HuH-7.5 (cell line): ENCODE measurements around the gene SPTLC1.
A peak's percentile ranks its signal among the peaks of the same experiment; 100 is the strongest.
"Not testable (repeated sequence)": the region's sequence is repeated elsewhere in the genome, so short reads cannot be mapped to it uniquely, and the experiment has no call there.

Source experiments
- DNase-seq: peaks from one replicate; pipeline ENCODE4 v3.0.0; 2011; ENCODE audit warnings: low spot score

SPTLC1 gene

GRCh38 chr9:92115071-92115858 is at the start of gene SPTLC1:
Gene SPTLC1 (minus strand): TSS chr9:92115413. CDS start chr9:92115370, 43 bp downstream.
- DNase-seq: peak; percentile 89

GRCh38 chr9:92164975-92165374 is 49.8 kb upstream of the SPTLC1 start:
- DNase-seq: no peak

DNA sequence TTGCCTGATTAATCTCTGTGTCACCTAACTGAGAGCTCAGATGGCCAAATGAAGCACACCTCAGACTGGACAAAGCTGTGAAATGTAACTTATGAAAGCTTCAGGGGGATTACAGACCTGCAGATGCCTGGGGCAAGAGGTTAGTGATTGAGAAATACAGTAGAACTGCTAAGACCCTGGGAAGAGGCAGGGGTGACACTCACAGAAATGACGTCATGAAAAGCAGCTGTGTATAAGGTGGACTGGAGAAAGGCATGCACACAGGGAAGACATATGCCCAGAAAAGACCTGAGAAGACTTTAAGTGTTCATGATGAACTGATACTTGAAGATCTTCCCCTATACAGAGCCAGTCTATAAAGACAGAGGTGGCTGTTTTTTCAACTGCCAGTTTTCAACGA is 49.3 kb upstream of the SPTLC1 start:
- DNase-seq: no peak

- DNase-seq: no peak
These were observed 48.1 kb upstream of the SPTLC1 start for GRCh38 chr9:92163276-92163675.

GRCh38 chr9:92160786-92161185 is 45.6 kb upstream of the SPTLC1 start:
- no peak for DNase-seq

DNA sequence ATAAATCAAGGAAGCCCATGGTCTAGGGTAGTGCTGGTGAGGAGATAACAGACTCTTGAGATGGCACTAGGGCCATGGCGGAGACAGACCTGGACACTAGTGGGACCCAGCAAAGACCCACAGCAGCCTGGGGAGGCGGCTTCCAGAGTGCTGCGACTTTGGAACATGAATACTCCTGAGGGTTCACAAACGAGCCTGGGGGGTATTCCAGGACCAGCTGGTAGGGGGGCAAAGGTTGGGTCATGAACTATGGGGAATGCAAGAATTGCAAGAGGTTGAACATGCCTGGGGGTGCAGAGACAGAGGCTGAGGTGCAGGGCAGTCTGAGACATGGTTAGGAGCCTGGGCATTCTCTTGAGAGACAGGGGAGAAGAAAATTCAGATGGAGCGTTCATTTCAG is 43.8 kb upstream of the SPTLC1 start:
- no peak for DNase-seq

- no peak for DNase-seq
These were observed 42.9 kb upstream of the SPTLC1 start for GRCh38 chr9:92158097-92158601.

DNA sequence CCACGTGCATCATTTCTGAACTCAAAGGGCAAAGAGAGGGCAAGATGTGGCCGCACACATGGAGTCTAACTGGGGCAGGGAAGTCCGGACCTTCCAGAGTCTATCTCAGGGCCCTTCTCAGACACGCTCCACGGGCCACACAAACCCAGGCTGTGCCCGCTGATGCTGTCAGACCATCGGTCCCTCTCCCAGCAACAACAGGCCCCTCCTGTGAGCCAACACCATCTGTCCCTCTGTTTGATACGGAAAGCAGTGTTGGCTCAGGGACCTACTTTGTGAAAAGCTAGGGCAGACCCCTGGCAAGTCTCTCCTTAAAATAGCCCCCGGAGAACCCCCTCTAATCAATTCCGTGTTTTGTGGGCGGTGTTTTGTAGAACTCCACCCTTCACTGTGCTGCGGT is 40.5 kb upstream of the SPTLC1 start:
- DNase-seq: not testable (repeated sequence)

DNA sequence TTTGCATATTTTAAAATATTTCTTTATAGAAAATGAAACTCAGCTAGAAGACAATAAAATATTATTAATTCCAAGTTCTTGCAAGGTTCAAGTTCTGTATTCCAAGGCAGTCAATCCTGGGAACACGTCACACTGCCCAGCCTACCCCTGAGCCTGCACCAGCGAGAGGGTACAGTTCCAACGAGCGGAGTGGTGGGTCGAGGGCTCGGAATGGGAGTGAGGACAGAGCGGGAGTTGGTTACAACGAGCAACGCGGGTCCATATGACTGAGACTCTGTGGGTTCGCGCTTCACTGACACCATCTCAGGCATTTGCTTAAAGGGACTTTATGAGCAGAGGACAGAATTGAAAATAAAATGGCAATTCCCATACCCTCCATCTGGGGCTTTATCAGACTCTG is 40.0 kb upstream of the SPTLC1 start:
- DNase-seq: no peak

GRCh38 chr9:92153466-92154415 is 38.5 kb upstream of the SPTLC1 start:
- DNase-seq: not testable (repeated sequence)

DNA sequence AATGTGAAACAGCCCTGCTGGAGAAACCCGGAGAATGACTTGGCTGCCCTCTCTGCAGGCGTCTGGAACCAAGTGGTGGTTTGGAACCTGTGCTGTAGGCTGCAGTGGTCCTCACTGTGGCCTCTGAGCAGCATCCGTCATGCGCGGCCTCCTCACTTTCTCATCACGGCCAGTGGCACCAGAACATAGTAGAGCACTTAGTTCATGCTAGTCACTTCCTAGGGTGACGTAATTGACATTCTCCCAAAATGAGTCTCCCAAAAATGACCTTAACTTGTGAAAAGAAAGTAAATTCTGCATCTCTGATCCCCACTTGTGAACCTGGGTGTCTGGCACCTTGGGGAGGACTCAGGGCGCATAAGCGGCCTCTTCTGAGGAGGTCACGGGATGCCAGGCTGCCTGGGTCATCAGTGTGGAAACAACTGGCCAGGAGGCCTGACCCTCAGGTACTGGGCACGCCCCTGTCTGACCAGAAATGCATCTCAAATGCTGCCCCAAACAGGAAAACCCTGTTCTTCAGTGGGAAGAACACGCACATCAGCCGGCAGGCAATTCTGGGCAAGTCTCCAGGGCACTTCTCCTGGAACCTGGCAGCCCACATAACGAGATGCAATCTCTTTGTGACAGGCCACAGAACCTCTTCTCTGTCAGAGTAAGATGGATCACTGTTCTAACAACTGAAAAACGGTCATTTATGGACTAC is 36.6 kb upstream of the SPTLC1 start:
- DNase-seq: no peak

DNA sequence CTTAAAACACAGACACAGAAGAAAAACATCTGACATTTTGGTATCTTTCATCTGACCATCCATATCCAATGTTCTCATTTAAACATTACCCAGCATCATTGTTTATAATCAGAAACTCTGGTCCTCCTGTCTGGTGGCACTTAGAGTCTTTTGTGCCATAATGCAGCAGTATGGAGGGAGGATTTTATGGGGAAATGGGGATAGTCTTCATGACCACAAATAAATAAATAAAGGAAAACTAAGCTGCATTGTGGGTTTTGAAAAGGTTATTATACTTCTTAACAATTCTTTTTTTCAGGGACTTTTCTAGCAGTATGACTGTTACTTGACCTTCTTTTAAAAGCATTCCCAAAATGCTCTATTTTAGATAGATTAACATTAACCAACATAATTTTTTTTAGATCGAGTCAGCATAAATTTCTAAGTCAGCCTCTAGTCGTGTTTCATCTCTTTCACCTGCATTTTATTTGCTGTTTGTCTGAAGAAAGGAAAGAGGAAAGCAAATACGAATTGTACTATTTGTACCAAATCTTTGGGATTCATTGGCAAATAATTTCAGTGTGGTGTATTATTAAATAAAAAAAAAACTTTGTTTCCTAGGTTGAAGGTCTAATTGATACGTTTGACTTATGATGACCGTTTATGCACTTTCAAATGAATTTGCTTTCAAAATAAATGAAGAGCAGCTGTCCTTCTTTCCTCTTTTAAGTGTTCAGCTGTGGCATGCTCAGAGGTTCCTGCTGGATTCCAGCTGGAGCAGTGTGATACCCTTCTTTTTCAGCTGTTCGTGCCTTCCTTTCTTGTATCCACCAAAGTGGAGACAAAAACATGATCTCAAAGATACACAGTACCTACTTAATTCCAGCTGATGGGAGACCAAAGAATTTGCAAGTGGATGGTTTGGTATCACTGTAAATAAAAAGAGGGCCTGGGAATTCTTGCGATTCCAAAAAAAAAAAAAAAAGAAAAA is 35.6 kb upstream of the SPTLC1 start:
- DNase-seq: not testable (repeated sequence)

DNA sequence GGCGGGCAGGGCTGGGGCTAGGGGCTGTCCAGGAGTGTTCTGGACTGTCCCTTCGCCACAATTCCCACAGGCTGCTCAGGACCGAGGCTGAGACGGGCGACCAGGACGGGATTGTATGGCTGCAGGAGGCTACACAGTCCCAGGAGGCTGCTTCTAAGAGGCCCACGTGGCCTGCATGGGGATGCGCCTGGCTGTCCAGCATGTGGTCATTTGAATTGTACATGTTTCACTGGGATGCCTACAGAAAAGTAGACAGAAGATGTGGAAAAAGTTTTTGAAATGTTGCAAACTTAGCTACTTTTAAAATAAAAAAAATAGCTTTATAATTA is 32.6 kb upstream of the SPTLC1 start:
- DNase-seq: no peak

DNA sequence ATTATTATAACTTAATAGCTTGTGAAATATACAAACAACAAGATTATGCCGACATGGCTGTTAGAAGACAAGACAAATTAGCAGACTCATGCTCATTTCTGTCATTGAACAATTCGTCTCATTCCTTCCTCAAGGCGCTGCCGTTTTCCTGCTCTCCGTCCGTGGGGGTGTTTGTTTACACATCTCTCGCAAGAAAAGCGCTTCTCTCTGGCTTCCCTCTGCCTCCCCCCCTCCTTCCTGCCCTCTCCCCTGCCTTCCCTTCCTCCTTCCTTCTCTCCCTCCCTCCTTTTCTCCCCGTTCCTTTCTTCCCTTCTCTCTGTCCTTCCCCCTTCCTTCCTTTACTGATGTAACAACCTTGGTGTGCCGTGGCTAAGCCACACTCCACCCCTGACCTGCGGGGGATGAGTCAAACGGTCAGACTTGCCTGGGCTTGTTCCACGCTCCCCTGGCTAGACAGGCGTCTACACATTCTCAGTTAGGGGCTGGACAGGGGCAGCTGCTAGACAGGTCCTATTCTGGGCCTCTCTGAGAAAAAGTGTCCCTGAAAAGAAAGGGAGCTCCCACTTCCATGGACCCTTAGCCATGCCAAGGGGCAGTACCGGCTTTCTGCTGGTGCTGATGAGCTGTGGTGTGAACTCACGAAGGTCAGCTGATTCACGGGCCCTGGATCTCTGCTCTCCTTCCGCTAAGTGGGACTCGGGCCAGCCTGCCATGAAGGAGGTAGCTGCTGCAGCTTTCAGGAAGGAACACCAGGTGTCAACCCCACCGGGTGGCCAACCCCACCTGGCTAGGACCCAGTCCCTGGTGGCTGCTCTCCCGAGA is 32.0 kb upstream of the SPTLC1 start:
- DNase-seq: no peak

GRCh38 chr9:92146610-92147009 is 31.4 kb upstream of the SPTLC1 start:
- no peak for DNase-seq

- DNase-seq: not testable (repeated sequence)
These were observed 30.6 kb upstream of the SPTLC1 start for GRCh38 chr9:92145784-92146183.

- DNase-seq: no peak
These were observed 27.1 kb upstream of the SPTLC1 start for GRCh38 chr9:92142329-92142728.

- no peak for DNase-seq
These were observed 26.2 kb upstream of the SPTLC1 start for GRCh38 chr9:92141144-92142129.

DNA sequence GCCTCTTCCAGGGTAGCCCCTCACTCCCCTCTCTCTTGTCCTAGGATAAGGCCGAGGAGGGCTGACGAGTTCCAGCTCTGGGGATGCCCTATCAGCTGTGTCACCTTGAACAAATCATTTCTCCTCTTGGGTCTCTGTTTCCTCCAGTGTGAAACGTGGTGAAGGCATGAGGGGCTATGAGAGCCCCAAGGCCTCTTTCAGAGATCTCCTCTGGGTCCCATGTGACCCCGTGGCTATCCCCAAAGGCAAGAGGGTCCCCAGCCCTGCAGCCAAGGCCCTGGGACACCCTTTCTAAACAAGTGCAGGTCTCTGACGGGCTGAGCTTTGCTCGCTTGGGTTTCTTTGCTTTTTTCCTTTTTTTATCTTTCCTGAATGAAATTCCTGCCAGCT is 25.5 kb upstream of the SPTLC1 start:
- no peak for DNase-seq
